GM10266 (cell line): ENCODE data around the gene WBP1L.
"Not testable (repeated sequence)": the region's sequence is repeated elsewhere in the genome, so short reads cannot be mapped to it uniquely, and the experiment has no call there.

Experiments used
- DNase-seq: peaks from one replicate; pipeline ENCODE4 v3.0.0; 2012; ENCODE audit errors: extremely low spot score
- CTCF ChIP-seq: IDR thresholded peaks from 2 replicates; pipeline ENCODE4 v1.5.1; 2012; ENCODE audit warnings: mild to moderate bottlenecking, low read depth; ENCODE audit not compliant: control insufficient read depth, insufficient read depth; ENCODE audit errors: missing control alignments

WBP1L gene

GRCh38 chr10:102752266-102752930 is 8.7 kb downstream of the WBP1L start:
- no peak for DNase-seq
- no peak for TF ChIP-seq CTCF

GRCh38 chr10:102752934-102753664 is 9.4 kb downstream of the WBP1L start:
- peak; percentile 38 for DNase-seq
- peak; percentile 54 for TF ChIP-seq CTCF

- no peak for TF ChIP-seq CTCF
Measured at GRCh38 chr10:102753718-102754117, 10.0 kb downstream of the WBP1L start.

GRCh38 chr10:102757323-102757722 is 13.6 kb downstream of the WBP1L start:
- no peak for DNase-seq
- no peak for TF ChIP-seq CTCF

More at GRCh38 chr10:102753718-102754117, 10.0 kb downstream of the WBP1L start:
- DNase-seq: no peak

GRCh38 chr10:102758240-102758932 is 14.6 kb downstream of the WBP1L start:
- DNase-seq: no peak
- TF ChIP-seq CTCF: no peak

- not testable (repeated sequence) for DNase-seq
Measured at GRCh38 chr10:102758933-102759262, 15.2 kb downstream of the WBP1L start.

- TF ChIP-seq CTCF: no peak
- no peak for DNase-seq
Measured at GRCh38 chr10:102759497-102760210, 15.9 kb downstream of the WBP1L start.
